ENCODE measurements around the gene PNPLA8.

- TF ChIP-seq POLR2A (IDR thresholded peaks at IDR 0.05) (no peak), EP300 (IDR thresholded peaks at IDR 0.05) (no peak), CTCF (IDR thresholded peaks at IDR 0.05) (no peak)
These were observed 98.2 kb downstream of the PNPLA8 start for GRCh38 chr7:108427766-108428165.

Measured in tibial nerve (tissue), 4 donors.